B cell (primary cell): Measurements from ENCODE around the gene NR0B2.

Experiments
- CTCF ChIP-seq: fragments of 200-600 bp; IDR thresholded peaks from one replicate; pipeline ENCODE4 v1.8.0; 2022; ENCODE audit warnings: antibody characterized with exemption, mild to moderate bottlenecking
- EZH2 ChIP-seq: IDR thresholded peaks from 2 replicates; pipeline ENCODE4 v1.6.1; 2012; ENCODE audit warnings: borderline replicate concordance, low read depth, mild to moderate bottlenecking, moderate library complexity, low read length; ENCODE audit not compliant: insufficient read depth, poor library complexity, severe bottlenecking

GRCh38 chr1:26951821-26952497 is 38.2 kb upstream of the NR0B2 start:
- TF ChIP-seq CTCF: no peak
- no peak for TF ChIP-seq EZH2
